HCT116 (cell line): Measurements from ENCODE around the gene VDAC2. TPM values are rescaled to one million over a fixed set of nuclear protein-coding genes. Genes with fewer than 3 reads are reported as not detected.

ENCODE experiments used
- ATAC-seq: fragments of 200-7000 bp; cut with Tn5 transposase; 2 replicates; pipeline ENCODE4 v1.9.1; 2020; ENCODE audit warnings: mild to moderate bottlenecking, moderate library complexity
- BruUV-seq: library from RNA; stranded (reverse); fragments of 400-500 nt; replicated peaks from 2 replicates; lab custom pipeline; 2021; lab: Mats Ljungman, UMichigan
- CTCF ChIA-PET: fragments of 300-600 bp; sonication (Branson Sonifier 250); formaldehyde crosslinking; loops from one replicate; lab custom pipeline; 2021; ENCODE audit warnings: antibody characterized with exemption; lab: Charles Lee
- POLR2A ChIA-PET: fragments of 300-600, 350-600 bp; sonication (Branson Sonifier 250); formaldehyde crosslinking; loops from one replicate; lab custom pipeline; 2021; ENCODE audit warnings: antibody characterized with exemption; lab: Charles Lee
- RAD21 ChIA-PET, 2 experiments: fragments of 300-600 bp; sonication (Branson Sonifier 250); formaldehyde crosslinking; loops; one replicate each; lab custom pipeline; 2023; ENCODE audit warnings: low total read pairs in 2 of 2; ENCODE audit not compliant: uncharacterized antibody in 2 of 2, unreplicated experiment in 2 of 2, low non-redundant PET in 1 of 2; lab: Charles Lee
- DNase-seq: peaks from one replicate; pipeline ENCODE4 v3.0.0-alpha.2; 2010; ENCODE audit warnings: low read depth, low spot score
- H2AFZ ChIP-seq: fragments of 200-600 bp; shearing (Covaris generic), sonication (generic); 2 replicates; pipeline ENCODE4 v1.6.1; 2017; ENCODE audit warnings: low read depth, mixed run types, mixed read lengths, antibody characterized with exemption, low read length; ENCODE audit not compliant: poor library complexity, severe bottlenecking
- H3K27ac ChIP-seq: 2 replicates; pipeline ENCODE4 v1.5.1; 2012; ENCODE audit warnings: low read depth, low read length
- H3K27me3 ChIP-seq: fragments of 200-600 bp; sonication (generic); 2 replicates; pipeline ENCODE4 v1.6.1; 2016; ENCODE audit warnings: mixed run types, low read length, mixed read lengths; ENCODE audit not compliant: insufficient read depth
- H3K36me3 ChIP-seq, 2 experiments: fragments of 200-500 bp in 1 of 2; fragments of 200-600 bp in 1 of 2; sonication (Bioruptor generic) in 1 of 2; sonication (generic) in 1 of 2; 2 replicates each; pipeline versions ENCODE4 v1.5.1 to v1.6.1; 2014 to 2016; ENCODE audit warnings: low read length in 2 of 2, inconsistent platforms in 1 of 2, mixed read lengths in 1 of 2, mixed run types in 1 of 2; ENCODE audit not compliant: insufficient read depth in 2 of 2, control insufficient read depth in 1 of 2
- H3K4me1 ChIP-seq, 2 experiments: fragments of 200-600 bp in 1 of 2; sonication (generic) in 1 of 2; 2 replicates each; pipeline versions ENCODE4 v1.5.1 to v1.6.1; 2012 to 2017; ENCODE audit warnings: low read length in 2 of 2, inconsistent platforms in 1 of 2, mild to moderate bottlenecking in 1 of 2, mixed read lengths in 1 of 2, mixed run types in 1 of 2, moderate library complexity in 1 of 2; ENCODE audit not compliant: insufficient read depth in 2 of 2, control insufficient read depth in 1 of 2
- H3K4me2 ChIP-seq: fragments of 200-600 bp; sonication (generic); 2 replicates; pipeline ENCODE4 v1.6.1; 2017; ENCODE audit warnings: mixed run types, low read length, mixed read lengths
- H3K4me3 ChIP-seq, 2 experiments: fragments of 200-600 bp in 1 of 2; sonication (generic) in 1 of 2; replicated peaks in 1 of 2; 2 replicates each; pipeline ENCODE4 v1.5.1; 2011 to 2016; ENCODE audit warnings: low read length in 2 of 2, control low read depth in 1 of 2, low read depth in 1 of 2, mild to moderate bottlenecking in 1 of 2, mixed read lengths in 1 of 2, mixed run types in 1 of 2
- H3K79me2 ChIP-seq: fragments of 200-600 bp; sonication (generic); 2 replicates; pipeline ENCODE4 v1.6.1; 2017; ENCODE audit warnings: mild to moderate bottlenecking, mixed run types, low read length, moderate library complexity, mixed read lengths; ENCODE audit not compliant: insufficient read depth
- H3K9ac ChIP-seq: fragments of 200-600 bp; sonication (generic); 2 replicates; pipeline ENCODE4 v1.6.1; 2016; ENCODE audit warnings: low read length, mixed read lengths
- H3K9me2 ChIP-seq: fragments of 200-600 bp; sonication (generic), shearing (Covaris generic); 2 replicates; pipeline ENCODE4 v1.6.1; 2017; ENCODE audit warnings: mixed run types, mild to moderate bottlenecking, moderate library complexity; ENCODE audit not compliant: insufficient read depth
- H3K9me3 ChIP-seq, 2 experiments: fragments of 200-500 bp in 1 of 2; fragments of 200-600 bp in 1 of 2; sonication (Bioruptor generic) in 1 of 2; sonication (generic) in 1 of 2; 2 replicates each; pipeline ENCODE4 v1.6.1; 2014 to 2017; ENCODE audit warnings: low read length in 2 of 2, mixed read lengths in 2 of 2, inconsistent platforms in 1 of 2, low read depth in 1 of 2, mild to moderate bottlenecking in 1 of 2, mixed run types in 1 of 2, moderate library complexity in 1 of 2; ENCODE audit not compliant: control insufficient read depth in 1 of 2, insufficient read depth in 1 of 2
- H4K20me1 ChIP-seq: fragments of 200-600 bp; sonication (generic), shearing (Covaris generic); 2 replicates; pipeline ENCODE4 v1.6.1; 2017; ENCODE audit warnings: mixed run types, mild to moderate bottlenecking, moderate library complexity; ENCODE audit not compliant: insufficient read depth
- EGR1 ChIP-seq: IDR thresholded peaks from 2 replicates; pipeline ENCODE4 v1.6.1; 2012; ENCODE audit warnings: low read depth
- EZH2phosphoT487 ChIP-seq: fragments of 200-600 bp; IDR thresholded peaks from 2 replicates; pipeline ENCODE4 v1.6.1; 2018; ENCODE audit warnings: antibody characterized with exemption, borderline replicate concordance
- REST ChIP-seq: IDR thresholded peaks from 2 replicates; pipeline ENCODE4 v1.6.1; 2012; ENCODE audit warnings: low read depth
- SP1 ChIP-seq: IDR thresholded peaks from 2 replicates; pipeline ENCODE4 v1.6.1; 2012; ENCODE audit warnings: low read depth
- SRF ChIP-seq: IDR thresholded peaks from 2 replicates; pipeline ENCODE4 v1.6.1; 2012; ENCODE audit warnings: low read depth
- TCF7L2 ChIP-seq: IDR thresholded peaks from 2 replicates; pipeline ENCODE4 v1.7.0; 2011; ENCODE audit warnings: borderline replicate concordance, inconsistent platforms; ENCODE audit not compliant: insufficient read depth, insufficient read length; ENCODE audit errors: extremely low read depth
- YY1 ChIP-seq: IDR thresholded peaks from 2 replicates; pipeline ENCODE4 v1.6.1; 2011; ENCODE audit warnings: low read length, low read depth, moderate library complexity, mild to moderate bottlenecking; ENCODE audit not compliant: insufficient replicate concordance; ENCODE audit errors: extremely low read depth
- ZBTB33 ChIP-seq: IDR thresholded peaks from 2 replicates; pipeline ENCODE4 v1.6.1; 2011; ENCODE audit warnings: mild to moderate bottlenecking, low read length, moderate library complexity; ENCODE audit not compliant: insufficient replicate concordance; ENCODE audit errors: extremely low read depth
- intact Hi-C: fragments of 100-400 bp; cut with micrococcal nuclease; formaldehyde crosslinking; loops from 2 replicates; pipeline ENCODE4 v1.10.0; 2022
- total RNA-seq: library from RNA; stranded (reverse); gene quantifications from one replicate; pipeline ENCODE4 v1.2.1, GENCODE V29; 2021; ENCODE audit not compliant: unreplicated experiment
- TF ChIP-seq, protein P1 (sequence below): IDR thresholded peaks from 2 replicates; pipeline ENCODE4 v1.6.1; 2012

The VDAC2 gene
- total RNA-seq, 1 experiment from 2014 or later, result 289 TPM

DNA sequence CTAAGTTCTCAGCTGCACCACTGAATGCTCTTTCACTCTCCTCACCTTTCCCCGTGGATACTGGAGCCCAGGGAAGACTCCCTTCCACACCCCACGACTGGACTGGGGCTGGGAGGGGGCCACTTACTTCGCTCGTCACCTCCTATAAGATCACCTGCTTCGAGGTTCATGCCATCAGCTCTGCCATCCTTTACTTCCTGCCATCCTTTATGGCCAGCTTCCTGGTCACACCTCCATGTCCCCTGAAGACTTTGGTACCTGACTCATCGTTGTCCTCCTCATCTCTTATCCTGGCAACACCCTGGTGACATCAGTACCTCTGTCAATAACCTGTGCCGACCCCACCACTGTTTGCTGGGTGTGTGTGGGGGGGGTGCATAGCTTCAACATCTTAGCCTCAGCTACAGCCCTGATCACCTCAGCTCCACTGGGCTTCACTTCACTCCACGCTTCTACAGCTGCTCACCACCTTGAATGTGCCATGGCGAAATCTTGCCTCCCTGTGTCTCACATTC lies 8.7 kb upstream of the VDAC2 start:
- no peaks in the 10 kb centered on the region for H3K36me3 ChIP-seq
- H3K27ac ChIP-seq, result no peak overlapping the region
- no peak overlapping the region for H2AFZ ChIP-seq
- no peak; the same call in 1 of the 2 replicates for ATAC-seq
- intact Hi-C loops, result no loop called here
- POLR2A ChIA-PET, result interaction anchor here (1.3 kb wide), 1 partner anchor 8 kb away, joined by 4 read pairs; the partner anchor contains the start of gene VDAC2
- H4K20me1 ChIP-seq, result no peaks in the 10 kb centered on the region
- H3K9ac ChIP-seq, result no peak overlapping the region
- H3K27me3 ChIP-seq, result no peaks in the 10 kb centered on the region
- RAD21 ChIA-PET, result no interaction called here
- peaks cover 0 to 38% of the 10 kb centered on the region in 2 experiments; a peak in 2 of 4 replicates for H3K4me1 ChIP-seq
- TF ChIP-seq SRF, result peak; percentile 55; the same call in 1 of the 2 replicates
- TF ChIP-seq EGR1, result no peak
- TF ChIP-seq SP1, result 0 out of 2 replicates have a peak, but pooled peaks have one; percentile 36
- peak overlapping the region; percentile 23; the same call in 1 of the 2 replicates for H3K4me2 ChIP-seq
- H3K4me3 ChIP-seq, result no peak overlapping the region
- CTCF ChIA-PET, result no interaction called here
- no TSS peak for BruUV-seq
- H3K9me3 ChIP-seq, result no peaks in the 10 kb centered on the region
- DNase-seq, result no peak
- no peaks in the 10 kb centered on the region for H3K79me2 ChIP-seq
- no peaks in the 10 kb centered on the region for H3K9me2 ChIP-seq

- DNase-seq (no peak), ATAC-seq (peak; percentile 63)
- no TSS peak for BruUV-seq
- RAD21 ChIA-PET, result no interaction called here
- CTCF ChIA-PET, result no interaction called here
- H3K27ac ChIP-seq, result no peak overlapping the region
- H3K9ac ChIP-seq, result no peak overlapping the region
- intact Hi-C loops, result no loop called here
- POLR2A ChIA-PET, result interaction anchor here (1.3 kb wide), 1 partner anchor 8 kb away, joined by 4 read pairs; the partner anchor contains the start of gene VDAC2
- H4K20me1 ChIP-seq, result no peaks in the 10 kb centered on the region
- peaks cover 0 to 39% of the 10 kb centered on the region in 2 experiments; a peak in 2 of 4 replicates for H3K4me1 ChIP-seq
- H3K4me3 ChIP-seq, result no peak overlapping the region
- no peaks in the 10 kb centered on the region for H3K9me3 ChIP-seq
- no peak overlapping the region for H2AFZ ChIP-seq
- H3K9me2 ChIP-seq, result no peaks in the 10 kb centered on the region
- no peaks in the 10 kb centered on the region for H3K79me2 ChIP-seq
- H3K4me2 ChIP-seq, result peak overlapping the region; percentile 23
- TF ChIP-seq REST (no peak), YY1 (no peak), TCF7L2 (no peak), EZH2phosphoT487 (no peak), SRF (0 out of 2 replicates have a peak, but pooled peaks have one; percentile 43), ZBTB33 (no peak)
- TF ChIP-seq, protein P1, sequence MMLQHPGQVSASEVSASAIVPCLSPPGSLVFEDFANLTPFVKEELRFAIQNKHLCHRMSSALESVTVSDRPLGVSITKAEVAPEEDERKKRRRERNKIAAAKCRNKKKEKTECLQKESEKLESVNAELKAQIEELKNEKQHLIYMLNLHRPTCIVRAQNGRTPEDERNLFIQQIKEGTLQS, result no peak
- H3K27me3 ChIP-seq, result no peaks in the 10 kb centered on the region
- no peaks in the 10 kb centered on the region for H3K36me3 ChIP-seq
Measured at GRCh38 chr10:75202321-75203045, 8.1 kb upstream of the VDAC2 start.
